Adrenal gland (tissue), 12 donors: ENCODE data around the gene EFL1. TPM values are rescaled to one million over a fixed set of nuclear protein-coding genes. Genes with fewer than 3 reads are reported as not detected.

Experiments
- DNase-seq, 7 donors: peaks; one replicate each; pipeline ENCODE4 v3.0.0-alpha.2; 2019 to 2020
- H3K27ac ChIP-seq, 5 donors: fragments of 200-600 bp; sonication (generic) in 4 of 5; 1 replicate in 3 of 5; 2 replicates in 2 of 5; pipeline versions ENCODE4 v1.5.1 to v1.8.0; 2016 to 2020; ENCODE audit warnings: mild to moderate bottlenecking in 1 of 5
- H3K27me3 ChIP-seq: fragments of 200-600 bp; 2 replicates; pipeline ENCODE4 v1.8.0; 2021
- H3K36me3 ChIP-seq, 2 donors: fragments of 200-600 bp; replicated peaks in 1 of 2; 1 replicate in 1 of 2; 2 replicates in 1 of 2; pipeline versions ENCODE4 v1.5.1 to v1.8.0; 2018 to 2022
- H3K4me1 ChIP-seq, 2 donors: fragments of 200-600 bp; replicated peaks in 1 of 2; 1 replicate in 1 of 2; 2 replicates in 1 of 2; pipeline versions ENCODE4 v1.5.1 to v1.8.0; 2018 to 2021
- H3K4me3 ChIP-seq, 4 donors: fragments of 200-600 bp; sonication (generic) in 3 of 4; one replicate each; pipeline ENCODE4 v1.5.1; 2016 to 2018
- H3K9me3 ChIP-seq, 3 donors: fragments of 200-600 bp; sonication (generic) in 1 of 3; replicated peaks in 1 of 3; 1 replicate in 2 of 3; 2 replicates in 1 of 3; pipeline versions ENCODE4 v1.5.1 to v1.8.0; 2016 to 2021
- CTCF ChIP-seq, 6 experiments: fragments of 450-650 bp in 4 of 6; fragments of 200-600 bp in 2 of 6; sonication (generic) in 1 of 6; IDR thresholded peaks; 1 replicate in 5 of 6; 2 replicates in 1 of 6; pipeline versions ENCODE4 v1.5.1 to v1.8.0; 2016 to 2021; ENCODE audit warnings: antibody characterized with exemption in 6 of 6, mild to moderate bottlenecking in 2 of 6, moderate library complexity in 1 of 6
- POLR2A ChIP-seq, 2 donors: fragments of 450-650 bp; IDR thresholded peaks; one replicate each; pipeline ENCODE4 v1.6.1; 2017; ENCODE audit warnings: antibody characterized with exemption in 2 of 2, mild to moderate bottlenecking in 2 of 2, moderate library complexity in 1 of 2
- WGBS, 4 donors: extraction: QIAGEN DNeasy Blood & Tissue Kit in 2 of 4; methylation state at CpG; one replicate each; pipeline versions ENCODE4 v1.1.5 to v1.1.7; 2013 to 2017; 5-methylcytosine and 5-hydroxymethylcytosine counted together
- intact Hi-C, 2 donors: fragments of 100-400 bp; cut with DNase I; formaldehyde crosslinking; loops; one replicate each; pipeline versions ENCODE4 v1.14.1 to v1.15.0; 2022 to 2023
- polyA plus RNA-seq, 3 donors: library from polyadenylated mRNA; stranded (reverse); fragments of 200-250 nt in 2 of 3; fragments of 350-450 nt in 1 of 3; fragmentation: Illumina TruSeq in 1 of 3; extraction: RNeasy Lipid Tissue Mini Kit (QIAGEN cat#74804) in 1 of 3; gene quantifications; one replicate each; pipeline ENCODE4 v1.2.3, GENCODE V29; 2013 to 2014
- total RNA-seq, 9 donors: library from RNA; depleted of rRNA in 4 of 9; stranded (reverse); fragments of >200 nt in 4 of 9; fragments of 120-200 nt in 1 of 9; fragmentation: NEBNext Ultra II Directional in 1 of 9; extraction: Animal tissue kit (Norgen Biotek cat#: 25700) in 1 of 9; gene quantifications; one replicate each; pipeline versions ENCODE4 v1.1.0 to v1.2.4, GENCODE V29; 2013 to 2023
- donor health status: healthy with polysubstance abuse.
- donor health status: Bipolar disorder and iron deficiency.
- donor health status: DM: yes; HTN: yes; CAD: no.
- donor health status: DM: no; HTN: no; CAD: no.
- donor health status: DM: no; HTN: no; CAD: no.
- donor health status: DM: yes; HTN: yes; CAD: no.

The EFL1 gene
- total and polyA plus RNA-seq, 12 donors, result 3.1 to 29.8 (median 18.0) TPM

DNA sequence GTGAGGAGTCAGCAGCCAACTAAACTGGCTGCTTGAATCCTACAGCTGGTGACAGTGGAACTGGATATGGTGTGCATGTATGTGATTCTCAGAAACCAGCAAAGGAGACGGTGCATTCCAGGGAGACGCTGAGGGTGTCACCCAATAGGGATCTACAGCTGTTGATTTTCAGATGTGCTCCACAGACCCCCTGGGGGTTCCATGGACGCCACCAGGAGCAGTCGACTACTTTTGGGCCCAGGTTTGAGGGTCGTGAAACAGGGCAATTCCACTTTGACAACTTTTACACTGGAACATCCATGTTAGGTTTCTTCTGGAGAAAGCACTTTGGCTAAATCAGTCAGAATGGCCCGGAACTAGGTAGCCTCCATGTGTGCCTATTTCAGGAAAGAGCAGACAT, 145.2 kb downstream of the EFL1 start:
- H3K9me3 ChIP-seq, result no peaks in the 10 kb centered on the region
- no peaks in the 10 kb centered on the region for H3K27me3 ChIP-seq
- 91 to 100% (median 96%) methylated on average over 4 to 6 of the region's 6 CpGs for WGBS, 4 donors
- TF ChIP-seq CTCF (IDR thresholded peaks at IDR 0.05) (no peak), POLR2A (IDR thresholded peaks at IDR 0.05) (no peak)
- no peaks in the 10 kb centered on the region for H3K36me3 ChIP-seq
- intact Hi-C loops, result loop anchor here in 1 of 2 donors (10.0 kb wide), 1 partner anchor 48 kb away; no protein-coding TSS in a partner anchor
- no peak for DNase-seq
- no peaks in the 10 kb centered on the region for H3K4me1 ChIP-seq
- no peak overlapping the region for H3K4me3 ChIP-seq
- no peak overlapping the region for H3K27ac ChIP-seq

DNA sequence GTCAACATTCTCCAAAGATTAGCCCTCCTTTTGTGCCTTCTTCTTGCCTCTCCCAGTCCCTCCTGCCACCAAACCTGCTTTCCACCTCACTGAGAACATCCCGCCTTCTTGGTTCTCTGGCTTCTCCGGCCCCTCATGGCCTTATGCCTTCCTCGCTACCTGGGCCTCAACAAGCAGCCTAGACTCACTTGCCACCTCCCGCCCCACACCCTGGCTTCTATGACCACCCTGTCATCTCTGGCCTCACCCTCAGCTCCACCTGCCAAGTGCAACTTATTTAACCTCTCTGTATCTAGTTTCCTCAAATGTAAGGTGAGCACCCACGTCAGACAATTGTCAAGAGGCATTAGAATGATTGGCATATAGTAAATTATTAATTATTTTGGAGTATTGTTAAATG, 147.9 kb downstream of the EFL1 start:
- 93 to 99% (median 94%) methylated on average over 5 of the region's 5 CpGs for WGBS, 4 donors
- H3K27me3 ChIP-seq, result no peaks in the 10 kb centered on the region
- no peak for DNase-seq
- intact Hi-C loops, result loop anchor here (5.0 to 10.0 kb wide), 2 partner anchors 50 to 83 kb away; no protein-coding TSS in a partner anchor
- H3K4me3 ChIP-seq, result no peak overlapping the region
- no peaks in the 10 kb centered on the region for H3K36me3 ChIP-seq
- no peaks in the 10 kb centered on the region for H3K4me1 ChIP-seq
- no peaks in the 10 kb centered on the region for H3K9me3 ChIP-seq
- H3K27ac ChIP-seq, result no peak overlapping the region
- no peak for TF ChIP-seq POLR2A (IDR thresholded peaks at IDR 0.05)
- TF ChIP-seq CTCF (IDR thresholded peaks at IDR 0.05), result no peak

DNA sequence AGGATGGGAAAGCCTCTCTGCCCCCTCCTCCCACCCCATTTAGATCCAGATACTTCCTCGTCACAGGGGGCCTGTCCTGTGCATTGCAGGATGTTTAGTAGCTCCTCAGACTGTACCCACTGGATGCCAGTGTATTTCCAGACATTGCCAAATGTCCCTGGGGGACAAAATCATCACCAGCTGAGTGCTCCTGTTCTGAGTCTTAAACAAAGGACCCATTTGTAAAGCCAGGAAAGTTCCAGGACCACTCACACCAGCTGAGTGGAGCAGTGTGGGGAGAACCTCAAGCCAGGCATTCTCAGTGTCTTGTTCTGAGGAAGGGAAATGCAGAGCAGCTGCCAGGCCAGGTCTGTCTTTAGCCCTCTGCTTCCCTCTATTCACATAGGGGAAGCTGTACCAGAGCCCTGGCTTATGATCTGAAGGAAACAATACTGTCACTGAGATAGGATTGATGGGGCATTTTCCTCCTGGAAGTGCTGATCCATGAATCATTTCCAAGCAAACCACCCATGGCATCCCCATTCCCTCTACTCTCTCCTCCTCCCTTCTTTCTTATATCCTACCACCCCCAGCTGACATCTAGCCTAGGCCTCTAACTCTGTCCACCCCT, 149.3 kb downstream of the EFL1 start:
- Histone ChIP-seq H3K27me3 (no peaks in the 10 kb centered on the region), H3K27ac (no peak overlapping the region), H3K4me3 (no peak overlapping the region), H3K36me3 (no peaks in the 10 kb centered on the region), H3K4me1 (no peaks in the 10 kb centered on the region), H3K9me3 (no peaks in the 10 kb centered on the region)
- WGBS, 4 donors, result 60 to 90% (median 72%) methylated on average over 1 of the region's 1 CpG
- TF ChIP-seq POLR2A (IDR thresholded peaks at IDR 0.05) (no peak), CTCF (IDR thresholded peaks at IDR 0.05) (no peak)
- intact Hi-C loops, result loop anchor here (5.0 to 10.0 kb wide), 2 partner anchors 52 to 84 kb away; no protein-coding TSS in a partner anchor
- no peak for DNase-seq

DNA sequence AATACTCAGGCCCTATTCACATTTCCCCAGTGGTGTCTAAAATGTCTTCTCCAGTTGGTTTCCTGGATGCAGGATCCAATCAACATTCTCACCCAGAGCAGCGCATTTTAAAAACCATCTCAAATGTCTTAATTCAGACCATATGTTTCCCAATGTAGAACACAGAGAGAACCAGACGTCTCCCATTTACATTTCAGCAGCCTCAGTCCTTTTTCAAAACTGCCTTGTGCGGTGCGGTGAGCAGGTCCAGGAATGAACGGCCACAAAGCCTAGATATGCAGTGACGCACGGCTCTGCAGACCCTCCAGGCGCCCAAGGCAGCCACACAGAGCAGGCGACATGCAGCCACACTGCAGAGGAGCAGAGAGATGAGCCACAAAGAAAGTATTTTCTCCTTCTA, 150.6 kb downstream of the EFL1 start:
- no peak overlapping the region for H3K27ac ChIP-seq
- no peak for DNase-seq
- intact Hi-C loops, result loop anchor here (2.0 to 10.0 kb wide), 3 partner anchors 21 to 85 kb away; no protein-coding TSS in a partner anchor
- no peaks in the 10 kb centered on the region for H3K4me1 ChIP-seq
- WGBS, 4 donors, result 84 to 92% (median 90%) methylated on average over 9 of the region's 9 CpGs
- H3K4me3 ChIP-seq, result no peak overlapping the region
- H3K36me3 ChIP-seq, result no peaks in the 10 kb centered on the region
- no peaks in the 10 kb centered on the region for H3K9me3 ChIP-seq
- H3K27me3 ChIP-seq, result no peaks in the 10 kb centered on the region
- TF ChIP-seq CTCF (IDR thresholded peaks at IDR 0.05) (no peak), POLR2A (IDR thresholded peaks at IDR 0.05) (no peak)
